WTC11 (cell line): ENCODE results near the gene SETD7. TPM values are rescaled to one million over a fixed set of nuclear protein-coding genes. Genes with fewer than 3 reads are reported as not detected.

Experiments used
- ATAC-seq: fragments of 200-7000 bp; cut with Tn5 transposase; 2 replicates; pipeline ENCODE4 v1.10.0; 2021; ENCODE audit warnings: mild to moderate bottlenecking, moderate library complexity
- CTCF ChIA-PET: fragments of 300-600 bp; sonication (Branson Sonifier 250); formaldehyde crosslinking; loops from one replicate; lab custom pipeline; 2021; ENCODE audit warnings: antibody characterized with exemption; lab: Charles Lee
- POLR2A ChIA-PET: fragments of 350-600 bp; sonication (Branson Sonifier 250); formaldehyde crosslinking; loops from one replicate; lab custom pipeline; 2021; ENCODE audit warnings: antibody characterized with exemption; lab: Charles Lee
- DNase-seq: peaks from one replicate; pipeline ENCODE4 v3.0.0; 2021; ENCODE audit warnings: low spot score
- H3K27ac Mint-ChIP-seq: 2 replicates; pipeline ENCODE4 v1.8.0; 2021; ENCODE audit warnings: mixed read lengths
- H3K27me3 Mint-ChIP-seq: 2 replicates; pipeline ENCODE4 v1.8.0; 2021; ENCODE audit warnings: low read depth, mild to moderate bottlenecking, moderate library complexity, mixed read lengths
- H3K36me3 Mint-ChIP-seq: 2 replicates; pipeline ENCODE4 v1.8.0; 2021; ENCODE audit warnings: mixed read lengths
- H3K4me1 Mint-ChIP-seq: 2 replicates; pipeline ENCODE4 v1.8.0; 2022; ENCODE audit warnings: mixed read lengths
- H3K4me3 Mint-ChIP-seq: 2 replicates; pipeline ENCODE4 v1.8.0; 2021; ENCODE audit warnings: mild to moderate bottlenecking, moderate library complexity, mixed read lengths
- H3K9me3 Mint-ChIP-seq: 2 replicates; pipeline ENCODE4 v1.8.0; 2021; ENCODE audit warnings: mixed read lengths
- AFF4 ChIP-seq: sonication (generic); formaldehyde crosslinking; IDR thresholded peaks from 2 replicates; pipeline ENCODE4 v1.8.1; 2023; ENCODE audit warnings: mild to moderate bottlenecking, missing genetic modification reagents, borderline replicate concordance
- E2F1 ChIP-seq: sonication (generic); formaldehyde crosslinking; IDR thresholded peaks from 2 replicates; pipeline ENCODE4 v1.8.0; 2022; ENCODE audit warnings: mild to moderate bottlenecking, missing genetic modification reagents
- ESRRA ChIP-seq: sonication (generic); formaldehyde crosslinking; IDR thresholded peaks from 2 replicates; pipeline ENCODE4 v1.8.1; 2022; ENCODE audit warnings: mild to moderate bottlenecking, missing genetic modification reagents, borderline replicate concordance
- ETV6 ChIP-seq: sonication (generic); formaldehyde crosslinking; IDR thresholded peaks from 2 replicates; pipeline ENCODE4 v1.8.1; 2022; ENCODE audit warnings: mild to moderate bottlenecking, missing genetic modification reagents
- FOXJ3 ChIP-seq: sonication (generic); formaldehyde crosslinking; IDR thresholded peaks from 2 replicates; pipeline ENCODE4 v1.9.0; 2021; ENCODE audit warnings: missing genetic modification reagents, mild to moderate bottlenecking, borderline replicate concordance
- FOXP1 ChIP-seq: sonication (generic); formaldehyde crosslinking; IDR thresholded peaks from 2 replicates; pipeline ENCODE4 v1.8.0; 2022; ENCODE audit warnings: missing genetic modification reagents, mild to moderate bottlenecking, moderate library complexity, borderline replicate concordance
- GABPB1 ChIP-seq: sonication (generic); formaldehyde crosslinking; IDR thresholded peaks from 2 replicates; pipeline ENCODE4 v1.8.1; 2023; ENCODE audit warnings: mild to moderate bottlenecking, missing genetic modification reagents
- GRHL2 ChIP-seq: fragments of 250-450 bp; sonication (Bioruptor Pico); IDR thresholded peaks from 2 replicates; pipeline ENCODE4 v1.8.0; 2022; ENCODE audit warnings: mild to moderate bottlenecking, moderate library complexity; ENCODE audit not compliant: insufficient replicate concordance, severe bottlenecking
- HMGA2 ChIP-seq: fragments of 250-450 bp; sonication (Bioruptor Pico); IDR thresholded peaks from 2 replicates; pipeline ENCODE4 v1.4.0; 2021; ENCODE audit warnings: mild to moderate bottlenecking, moderate library complexity
- JUN ChIP-seq: sonication (generic); formaldehyde crosslinking; IDR thresholded peaks from 2 replicates; pipeline ENCODE4 v1.8.0; 2023; ENCODE audit warnings: mild to moderate bottlenecking, missing genetic modification reagents
- MYBL2 ChIP-seq: sonication (generic); formaldehyde crosslinking; IDR thresholded peaks from 2 replicates; pipeline ENCODE4 v1.8.1; 2023; ENCODE audit warnings: mild to moderate bottlenecking, moderate library complexity, missing genetic modification reagents
- NR3C1 ChIP-seq: sonication (generic); formaldehyde crosslinking; conservative IDR thresholded peaks from 2 replicates; pipeline ENCODE4 v1.8.1; 2023; ENCODE audit warnings: low read depth, mild to moderate bottlenecking, missing genetic modification reagents
- RELA ChIP-seq: sonication (generic); formaldehyde crosslinking; IDR thresholded peaks from 2 replicates; pipeline ENCODE4 v1.8.1; 2022; ENCODE audit warnings: missing genetic modification reagents, mild to moderate bottlenecking, borderline replicate concordance
- SMAD4 ChIP-seq: sonication (generic); formaldehyde crosslinking; IDR thresholded peaks from 2 replicates; pipeline ENCODE4 v1.8.0; 2022; ENCODE audit warnings: mild to moderate bottlenecking, missing genetic modification reagents
- TCF7 ChIP-seq: sonication (generic); formaldehyde crosslinking; IDR thresholded peaks from 2 replicates; pipeline ENCODE4 v1.8.0; 2022; ENCODE audit warnings: mild to moderate bottlenecking, low read depth, missing genetic modification reagents, moderate library complexity
- ZNF121 ChIP-seq: sonication (generic); formaldehyde crosslinking; IDR thresholded peaks from 2 replicates; pipeline ENCODE4 v1.8.0; 2023; ENCODE audit warnings: missing genetic modification reagents
- ZNF138 ChIP-seq: sonication (generic); formaldehyde crosslinking; conservative IDR thresholded peaks from 2 replicates; pipeline ENCODE4 v1.8.1; 2022; ENCODE audit warnings: mild to moderate bottlenecking, moderate library complexity, missing genetic modification reagents
- total RNA-seq: library from RNA; stranded (reverse); gene quantifications from 3 replicates; pipeline ENCODE4 v1.2.3, GENCODE V29; 2021
- TF ChIP-seq, protein P1 (sequence below): sonication (generic); formaldehyde crosslinking; IDR thresholded peaks from 2 replicates; pipeline ENCODE4 v1.8.1; 2022; ENCODE audit warnings: mild to moderate bottlenecking, moderate library complexity, missing genetic modification reagents
- TF ChIP-seq, protein P2 (sequence below): fragments of 250-450 bp; sonication (Bioruptor Pico); IDR thresholded peaks from 2 replicates; pipeline ENCODE4 v1.8.0; 2021; ENCODE audit warnings: mild to moderate bottlenecking
- TF ChIP-seq, protein P3 (sequence below): sonication (generic); formaldehyde crosslinking; IDR thresholded peaks from 2 replicates; pipeline ENCODE4 v1.8.0; 2022; ENCODE audit warnings: mild to moderate bottlenecking, missing genetic modification reagents

SETD7 gene
- total RNA-seq, 1 experiment from 2014 or later, result 5.6 TPM

DNA sequence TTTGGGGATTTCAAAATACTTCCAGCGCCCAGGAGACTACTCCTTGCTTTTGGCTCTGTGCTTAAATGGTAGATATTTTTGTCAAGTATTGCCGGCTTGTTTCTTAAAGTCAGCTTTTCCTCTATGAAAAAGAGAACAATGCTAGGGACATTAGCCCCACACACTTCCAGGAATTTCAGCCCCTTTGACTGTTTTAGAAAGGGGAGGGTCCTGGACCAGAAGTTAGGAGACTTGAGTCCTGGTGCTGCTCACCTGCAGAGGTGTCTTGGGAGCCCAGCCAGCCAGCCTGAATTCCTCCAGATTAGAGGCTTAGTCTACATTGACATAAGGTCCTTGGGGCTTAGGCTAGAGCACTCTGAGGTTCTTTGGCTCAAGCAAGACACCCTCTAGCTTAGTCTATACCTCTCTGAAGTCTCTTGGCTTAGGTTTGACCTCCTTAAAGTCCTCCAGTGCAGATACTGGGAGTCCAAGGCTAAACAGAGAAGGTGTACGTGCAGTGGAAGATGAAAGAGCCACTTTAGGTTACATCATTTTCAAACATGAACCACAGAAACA is 1.6 kb upstream of the SETD7 start:
- Mint-ChIP-seq H3K4me1 (peaks cover 40% of the 10 kb centered on the region), H3K9me3 (no peaks in the 10 kb centered on the region), H3K4me3 (peak overlapping the region; percentile 93), H3K36me3 (no peaks in the 10 kb centered on the region), H3K27ac (no peak overlapping the region), H3K27me3 (peaks cover 75% of the 10 kb centered on the region)
- ATAC-seq (no peak), DNase-seq (no peak)
- CTCF ChIA-PET, result interaction anchor here (0.6 to 2.7 kb wide), 5 partner anchors 48 to 527 kb away, joined by 3 to 14 read pairs (median 4); no protein-coding TSS in a partner anchor
- peak; percentile 47; the same call in 1 of the 2 replicates for TF ChIP-seq GABPB1
- TF ChIP-seq GRHL2 (CRISPR knock-in tag), result no peak
- TF ChIP-seq, protein P1, sequence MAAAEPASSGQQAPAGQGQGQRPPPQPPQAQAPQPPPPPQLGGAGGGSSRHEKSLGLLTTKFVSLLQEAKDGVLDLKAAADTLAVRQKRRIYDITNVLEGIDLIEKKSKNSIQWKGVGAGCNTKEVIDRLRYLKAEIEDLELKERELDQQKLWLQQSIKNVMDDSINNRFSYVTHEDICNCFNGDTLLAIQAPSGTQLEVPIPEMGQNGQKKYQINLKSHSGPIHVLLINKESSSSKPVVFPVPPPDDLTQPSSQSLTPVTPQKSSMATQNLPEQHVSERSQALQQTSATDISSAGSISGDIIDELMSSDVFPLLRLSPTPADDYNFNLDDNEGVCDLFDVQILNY (CRISPR knock-in tag), result 0 out of 2 replicates have a peak, but pooled peaks have one; percentile 3
- TF ChIP-seq, protein P2, sequence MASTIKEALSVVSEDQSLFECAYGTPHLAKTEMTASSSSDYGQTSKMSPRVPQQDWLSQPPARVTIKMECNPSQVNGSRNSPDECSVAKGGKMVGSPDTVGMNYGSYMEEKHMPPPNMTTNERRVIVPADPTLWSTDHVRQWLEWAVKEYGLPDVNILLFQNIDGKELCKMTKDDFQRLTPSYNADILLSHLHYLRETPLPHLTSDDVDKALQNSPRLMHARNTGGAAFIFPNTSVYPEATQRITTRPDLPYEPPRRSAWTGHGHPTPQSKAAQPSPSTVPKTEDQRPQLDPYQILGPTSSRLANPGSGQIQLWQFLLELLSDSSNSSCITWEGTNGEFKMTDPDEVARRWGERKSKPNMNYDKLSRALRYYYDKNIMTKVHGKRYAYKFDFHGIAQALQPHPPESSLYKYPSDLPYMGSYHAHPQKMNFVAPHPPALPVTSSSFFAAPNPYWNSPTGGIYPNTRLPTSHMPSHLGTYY (CRISPR knock-in tag), result no peak
- no peak for TF ChIP-seq ZNF138 (CRISPR knock-in tag)
- no peak for TF ChIP-seq ZNF121 (CRISPR knock-in tag)
- no peak for TF ChIP-seq HMGA2 (CRISPR knock-in tag)
- no peak for TF ChIP-seq E2F1 (CRISPR knock-in tag)
- no peak for TF ChIP-seq FOXJ3 (CRISPR knock-in tag)
- TF ChIP-seq JUN (CRISPR knock-in tag), result no peak
- no peak for TF ChIP-seq NR3C1
- TF ChIP-seq TCF7, result no peak
- TF ChIP-seq SMAD4 (CRISPR knock-in tag), result no peak
- POLR2A ChIA-PET, result no interaction called here

- Mint-ChIP-seq H3K9me3 (no peaks in the 10 kb centered on the region), H3K27me3 (peaks cover 71% of the 10 kb centered on the region), H3K27ac (no peak overlapping the region), H3K4me3 (peak overlapping the region; percentile 93), H3K36me3 (no peaks in the 10 kb centered on the region), H3K4me1 (peaks cover 45% of the 10 kb centered on the region)
- CTCF ChIA-PET, result interaction anchor here (0.6 to 2.7 kb wide), 9 partner anchors 13 to 526 kb away, joined by 3 to 14 read pairs (median 4); no protein-coding TSS in a partner anchor
- ATAC-seq, result peak; percentile 14
- POLR2A ChIA-PET, result interaction anchor here (0.7 to 1.9 kb wide), 3 partner anchors 43 to 378 kb away, joined by 3 to 7 read pairs (median 3); no protein-coding TSS in a partner anchor
- TF ChIP-seq RELA (CRISPR knock-in tag), result no peak
- TF ChIP-seq ESRRA (CRISPR knock-in tag), result 0 out of 2 replicates have a peak, but pooled peaks have one; percentile 18
- TF ChIP-seq NR3C1, result no peak
- peak; percentile 17; the same call in 1 of the 2 replicates for TF ChIP-seq ETV6 (CRISPR knock-in tag)
- TF ChIP-seq MYBL2 (CRISPR knock-in tag), result no peak
- TF ChIP-seq, protein P3, sequence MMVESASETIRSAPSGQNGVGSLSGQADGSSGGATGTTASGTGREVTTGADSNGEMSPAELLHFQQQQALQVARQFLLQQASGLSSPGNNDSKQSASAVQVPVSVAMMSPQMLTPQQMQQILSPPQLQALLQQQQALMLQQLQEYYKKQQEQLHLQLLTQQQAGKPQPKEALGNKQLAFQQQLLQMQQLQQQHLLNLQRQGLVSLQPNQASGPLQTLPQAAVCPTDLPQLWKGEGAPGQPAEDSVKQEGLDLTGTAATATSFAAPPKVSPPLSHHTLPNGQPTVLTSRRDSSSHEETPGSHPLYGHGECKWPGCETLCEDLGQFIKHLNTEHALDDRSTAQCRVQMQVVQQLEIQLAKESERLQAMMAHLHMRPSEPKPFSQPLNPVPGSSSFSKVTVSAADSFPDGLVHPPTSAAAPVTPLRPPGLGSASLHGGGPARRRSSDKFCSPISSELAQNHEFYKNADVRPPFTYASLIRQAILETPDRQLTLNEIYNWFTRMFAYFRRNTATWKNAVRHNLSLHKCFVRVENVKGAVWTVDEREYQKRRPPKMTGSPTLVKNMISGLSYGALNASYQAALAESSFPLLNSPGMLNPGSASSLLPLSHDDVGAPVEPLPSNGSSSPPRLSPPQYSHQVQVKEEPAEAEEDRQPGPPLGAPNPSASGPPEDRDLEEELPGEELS (CRISPR knock-in tag), result no peak
- 0 out of 2 replicates have a peak, but pooled peaks have one; percentile 48 for TF ChIP-seq AFF4 (CRISPR knock-in tag)
- TF ChIP-seq FOXP1 (CRISPR knock-in tag), result 0 out of 2 replicates have a peak, but pooled peaks have one; percentile 16
- DNase-seq, result peak; percentile 49
Observed at GRCh38 chr4:139556724-139557555, 921 bp upstream of the SETD7 start.
